ENCODE data around the gene OCEL1. TPM values are rescaled to one million over a fixed set of nuclear protein-coding genes. Genes with fewer than 3 reads are reported as not detected.

Gene OCEL1
- total and polyA plus RNA-seq, 2 of the 13 experiments (the other 11 are each of a cell fraction or from before 2014, with no cell fraction given): 10.6 to 17.2 TPM

DNA sequence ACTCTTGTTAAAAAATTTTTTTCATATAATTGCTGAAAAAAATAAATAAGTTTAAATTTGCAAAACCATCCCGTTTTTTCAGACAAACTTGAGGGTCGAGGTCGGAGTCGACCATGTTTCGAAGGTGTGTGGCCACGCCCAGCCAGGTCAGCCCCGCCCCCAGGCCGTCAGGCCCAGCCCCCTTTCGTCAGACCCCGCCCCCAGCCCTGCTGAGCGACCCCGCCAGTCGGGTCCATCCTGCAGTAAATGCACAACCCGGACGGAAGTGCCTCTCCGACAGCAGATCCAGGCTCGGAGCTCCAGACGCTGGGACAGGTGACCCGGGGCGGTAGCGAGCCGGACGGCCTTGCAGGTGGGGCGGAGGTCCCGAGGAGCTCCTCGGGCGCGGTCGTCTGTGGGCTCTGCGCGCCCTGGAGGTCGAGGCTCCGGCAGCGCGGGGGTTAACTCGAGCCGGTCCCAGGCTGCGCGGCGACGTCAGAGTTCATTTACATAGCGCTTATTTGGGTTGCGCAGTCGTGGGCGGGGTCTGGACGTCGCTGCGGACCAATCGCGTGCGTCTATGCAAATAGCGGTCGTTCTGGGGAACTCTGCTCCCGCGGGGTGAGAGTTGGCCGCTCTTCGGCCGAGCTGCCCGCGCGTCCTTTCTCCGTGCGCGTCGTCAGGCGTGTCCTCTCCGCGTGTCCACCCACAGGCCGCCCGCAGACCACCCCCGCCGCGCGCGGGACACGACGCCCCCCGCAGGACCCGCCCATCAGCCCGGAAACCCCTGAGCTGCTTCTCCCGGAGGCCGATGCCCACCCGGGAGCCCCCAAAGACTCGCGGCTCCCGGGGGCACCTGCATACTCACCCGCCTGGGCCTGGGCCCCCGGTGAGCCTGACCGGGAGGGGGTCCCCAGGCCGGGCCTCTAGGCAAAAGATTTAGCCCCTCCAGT is at the start of gene OCEL1 (continued):
- TF ChIP-seq, protein P1, sequence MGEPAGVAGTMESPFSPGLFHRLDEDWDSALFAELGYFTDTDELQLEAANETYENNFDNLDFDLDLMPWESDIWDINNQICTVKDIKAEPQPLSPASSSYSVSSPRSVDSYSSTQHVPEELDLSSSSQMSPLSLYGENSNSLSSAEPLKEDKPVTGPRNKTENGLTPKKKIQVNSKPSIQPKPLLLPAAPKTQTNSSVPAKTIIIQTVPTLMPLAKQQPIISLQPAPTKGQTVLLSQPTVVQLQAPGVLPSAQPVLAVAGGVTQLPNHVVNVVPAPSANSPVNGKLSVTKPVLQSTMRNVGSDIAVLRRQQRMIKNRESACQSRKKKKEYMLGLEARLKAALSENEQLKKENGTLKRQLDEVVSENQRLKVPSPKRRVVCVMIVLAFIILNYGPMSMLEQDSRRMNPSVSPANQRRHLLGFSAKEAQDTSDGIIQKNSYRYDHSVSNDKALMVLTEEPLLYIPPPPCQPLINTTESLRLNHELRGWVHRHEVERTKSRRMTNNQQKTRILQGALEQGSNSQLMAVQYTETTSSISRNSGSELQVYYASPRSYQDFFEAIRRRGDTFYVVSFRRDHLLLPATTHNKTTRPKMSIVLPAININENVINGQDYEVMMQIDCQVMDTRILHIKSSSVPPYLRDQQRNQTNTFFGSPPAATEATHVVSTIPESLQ (CRISPR knock-in tag; conservative IDR thresholded peaks at IDR 0.05): no peak
- TF ChIP-seq JUND (CRISPR knock-in tag; IDR thresholded peaks at IDR 0.05): no peak
- peak; percentile 64; the same call in 1 of the 2 replicates for TF ChIP-seq ZMAT3 (CRISPR knock-in tag; conservative IDR thresholded peaks at IDR 0.05)
- TF ChIP-seq IRF2 (CRISPR knock-in tag; IDR thresholded peaks at IDR 0.05): peak; percentile 58; the same call in 1 of the 2 replicates
- no peak for TF ChIP-seq ZNF75D (CRISPR knock-in tag; IDR thresholded peaks at IDR 0.05; ENCODE audit: borderline replicate concordance)
- TF ChIP-seq FOXM1 (CRISPR knock-in tag; IDR thresholded peaks at IDR 0.05): no peak
- TF ChIP-seq, protein P2, sequence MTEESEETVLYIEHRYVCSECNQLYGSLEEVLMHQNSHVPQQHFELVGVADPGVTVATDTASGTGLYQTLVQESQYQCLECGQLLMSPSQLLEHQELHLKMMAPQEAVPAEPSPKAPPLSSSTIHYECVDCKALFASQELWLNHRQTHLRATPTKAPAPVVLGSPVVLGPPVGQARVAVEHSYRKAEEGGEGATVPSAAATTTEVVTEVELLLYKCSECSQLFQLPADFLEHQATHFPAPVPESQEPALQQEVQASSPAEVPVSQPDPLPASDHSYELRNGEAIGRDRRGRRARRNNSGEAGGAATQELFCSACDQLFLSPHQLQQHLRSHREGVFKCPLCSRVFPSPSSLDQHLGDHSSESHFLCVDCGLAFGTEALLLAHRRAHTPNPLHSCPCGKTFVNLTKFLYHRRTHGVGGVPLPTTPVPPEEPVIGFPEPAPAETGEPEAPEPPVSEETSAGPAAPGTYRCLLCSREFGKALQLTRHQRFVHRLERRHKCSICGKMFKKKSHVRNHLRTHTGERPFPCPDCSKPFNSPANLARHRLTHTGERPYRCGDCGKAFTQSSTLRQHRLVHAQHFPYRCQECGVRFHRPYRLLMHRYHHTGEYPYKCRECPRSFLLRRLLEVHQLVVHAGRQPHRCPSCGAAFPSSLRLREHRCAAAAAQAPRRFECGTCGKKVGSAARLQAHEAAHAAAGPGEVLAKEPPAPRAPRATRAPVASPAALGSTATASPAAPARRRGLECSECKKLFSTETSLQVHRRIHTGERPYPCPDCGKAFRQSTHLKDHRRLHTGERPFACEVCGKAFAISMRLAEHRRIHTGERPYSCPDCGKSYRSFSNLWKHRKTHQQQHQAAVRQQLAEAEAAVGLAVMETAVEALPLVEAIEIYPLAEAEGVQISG (CRISPR knock-in tag; IDR thresholded peaks at IDR 0.05): no peak; the same call in 1 of the 2 replicates
- no peak for TF ChIP-seq ZNF496 (CRISPR knock-in tag; IDR thresholded peaks at IDR 0.05; ENCODE audit: insufficient replicate concordance)
- 0 out of 2 replicates have a peak, but pooled peaks have one; percentile 45 for TF ChIP-seq ZNF850 (CRISPR knock-in tag; conservative IDR thresholded peaks at IDR 0.05)
- TF ChIP-seq SCMH1 (CRISPR knock-in tag; IDR thresholded peaks at IDR 0.05; ENCODE audit: borderline replicate concordance): no peak
- 0 out of 2 replicates have a peak, but pooled peaks have one; percentile 27 for TF ChIP-seq ZNF746 (CRISPR knock-in tag; IDR thresholded peaks at IDR 0.05)
- TF ChIP-seq GATAD1 (CRISPR knock-in tag; IDR thresholded peaks at IDR 0.05): peak; percentile 59; the same call in 1 of the 2 replicates
- TF ChIP-seq FOXO1 (CRISPR knock-in tag; IDR thresholded peaks at IDR 0.05): 0 out of 2 replicates have a peak, but pooled peaks have one; percentile 43
- peak; percentile 17; the same call in 1 of the 2 replicates for TF ChIP-seq NCOA2 (CRISPR knock-in tag; IDR thresholded peaks at IDR 0.05)
- TF ChIP-seq SRSF4 (IDR thresholded peaks at IDR 0.05; ENCODE audit: low read depth, low read length, poor library complexity, severe bottlenecking): no peak
- TF ChIP-seq, protein P3, sequence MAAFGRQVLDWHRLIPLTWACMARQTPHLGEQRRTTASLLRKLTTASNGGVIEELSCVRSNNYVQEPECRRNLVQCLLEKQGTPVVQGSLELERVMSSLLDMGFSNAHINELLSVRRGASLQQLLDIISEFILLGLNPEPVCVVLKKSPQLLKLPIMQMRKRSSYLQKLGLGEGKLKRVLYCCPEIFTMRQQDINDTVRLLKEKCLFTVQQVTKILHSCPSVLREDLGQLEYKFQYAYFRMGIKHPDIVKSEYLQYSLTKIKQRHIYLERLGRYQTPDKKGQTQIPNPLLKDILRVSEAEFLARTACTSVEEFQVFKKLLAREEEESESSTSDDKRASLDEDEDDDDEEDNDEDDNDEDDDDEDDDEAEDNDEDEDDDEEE (CRISPR knock-in tag; IDR thresholded peaks at IDR 0.05): no peak
- no peak for TF ChIP-seq ZNF383 (CRISPR knock-in tag; IDR thresholded peaks at IDR 0.05; ENCODE audit: borderline replicate concordance)
- no peak for TF ChIP-seq ZNF331 (CRISPR knock-in tag; IDR thresholded peaks at IDR 0.05)
- TF ChIP-seq, protein P4, sequence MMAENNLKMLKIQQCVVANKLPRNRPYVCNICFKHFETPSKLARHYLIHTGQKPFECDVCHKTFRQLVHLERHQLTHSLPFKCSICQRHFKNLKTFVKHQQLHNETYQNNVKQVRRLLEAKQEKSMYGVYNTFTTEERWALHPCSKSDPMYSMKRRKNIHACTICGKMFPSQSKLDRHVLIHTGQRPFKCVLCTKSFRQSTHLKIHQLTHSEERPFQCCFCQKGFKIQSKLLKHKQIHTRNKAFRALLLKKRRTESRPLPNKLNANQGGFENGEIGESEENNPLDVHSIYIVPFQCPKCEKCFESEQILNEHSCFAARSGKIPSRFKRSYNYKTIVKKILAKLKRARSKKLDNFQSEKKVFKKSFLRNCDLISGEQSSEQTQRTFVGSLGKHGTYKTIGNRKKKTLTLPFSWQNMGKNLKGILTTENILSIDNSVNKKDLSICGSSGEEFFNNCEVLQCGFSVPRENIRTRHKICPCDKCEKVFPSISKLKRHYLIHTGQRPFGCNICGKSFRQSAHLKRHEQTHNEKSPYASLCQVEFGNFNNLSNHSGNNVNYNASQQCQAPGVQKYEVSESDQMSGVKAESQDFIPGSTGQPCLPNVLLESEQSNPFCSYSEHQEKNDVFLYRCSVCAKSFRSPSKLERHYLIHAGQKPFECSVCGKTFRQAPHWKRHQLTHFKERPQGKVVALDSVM (CRISPR knock-in tag; IDR thresholded peaks at IDR 0.05): no peak
- peak; percentile 45 for TF ChIP-seq KAT8 (CRISPR knock-in tag; IDR thresholded peaks at IDR 0.05)
- TF ChIP-seq RFX5 (IDR thresholded peaks at IDR 0.05; ENCODE audit: low read depth, low read length): 0 out of 2 replicates have a peak, but pooled peaks have one; percentile 25
- no peak for TF ChIP-seq ZNF644 (CRISPR knock-in tag; IDR thresholded peaks at IDR 0.05; ENCODE audit: low read depth)

All from HepG2 (cell line).